CD4-positive, CD25-positive, alpha-beta regulatory T cell (primary cell): ENCODE data around the gene CMTM1. TPM values are rescaled to one million over a fixed set of nuclear protein-coding genes. Genes with fewer than 3 reads are reported as not detected.
"Not testable (repeated sequence)": the region's sequence is repeated elsewhere in the genome, so short reads cannot be mapped to it uniquely, and the experiment has no call there.

ENCODE experiments used
- ATAC-seq, 2 donors: fragments of 150-1000 bp; cut with Tn5 transposase; one replicate each; pipeline ENCODE4 v1.10.0; 2021; ENCODE audit warnings: low read depth in 2 of 2, moderate number of reproducible peaks in 2 of 2, moderate library complexity in 1 of 2
- DNase-seq, 3 donors: peaks; one replicate each; pipeline versions ENCODE4 v3.0.0 to v3.0.0-alpha.2; 2012 to 2022; ENCODE audit warnings: mixed read lengths in 1 of 3
- H3K27ac ChIP-seq: one replicate; pipeline ENCODE4 v1.7.0; 2013; ENCODE audit warnings: mild to moderate bottlenecking, low read length; ENCODE audit not compliant: insufficient read depth, poor library complexity, severe bottlenecking
- H3K27me3 ChIP-seq: one replicate; pipeline ENCODE4 v1.7.0; 2013; ENCODE audit warnings: low read length; ENCODE audit not compliant: control insufficient read depth, insufficient read depth
- H3K36me3 ChIP-seq: one replicate; pipeline ENCODE4 v1.7.0; 2013; ENCODE audit warnings: mild to moderate bottlenecking, low read length, moderate library complexity; ENCODE audit not compliant: control insufficient read depth, insufficient read depth
- H3K4me1 ChIP-seq: 2 replicates; pipeline ENCODE4 v1.7.0; 2013; ENCODE audit warnings: mild to moderate bottlenecking, low read length; ENCODE audit not compliant: insufficient read depth, control insufficient read depth, poor library complexity, severe bottlenecking
- H3K4me3 ChIP-seq: one replicate; pipeline ENCODE4 v1.7.0; 2013; ENCODE audit warnings: low read depth, mild to moderate bottlenecking, low read length, moderate library complexity
- H3K9me3 ChIP-seq, 2 experiments: 1 replicate in 1 of 2; 2 replicates in 1 of 2; pipeline ENCODE4 v1.7.0; 2013; ENCODE audit warnings: low read length in 2 of 2, mild to moderate bottlenecking in 1 of 2, moderate library complexity in 1 of 2; ENCODE audit not compliant: control insufficient read depth in 2 of 2
- H3K27ac Mint-ChIP-seq, 3 donors: one replicate each; pipeline ENCODE4 v1.8.0; 2020 to 2022; ENCODE audit warnings: mild to moderate bottlenecking in 3 of 3, mixed read lengths in 3 of 3, moderate library complexity in 2 of 3
- H3K27me3 Mint-ChIP-seq: one replicate; pipeline ENCODE4 v1.8.0; 2022; ENCODE audit warnings: mild to moderate bottlenecking, mixed read lengths
- H3K36me3 Mint-ChIP-seq: one replicate; pipeline ENCODE4 v1.8.0; 2020; ENCODE audit warnings: mixed read lengths
- H3K4me1 Mint-ChIP-seq, 4 donors: one replicate each; pipeline ENCODE4 v1.8.0; 2020 to 2022; ENCODE audit warnings: mixed read lengths in 4 of 4, mild to moderate bottlenecking in 1 of 4
- H3K4me3 Mint-ChIP-seq, 4 donors: one replicate each; pipeline ENCODE4 v1.8.0; 2020 to 2022; ENCODE audit warnings: mild to moderate bottlenecking in 4 of 4, mixed read lengths in 4 of 4, moderate library complexity in 3 of 4
- H3K9me3 Mint-ChIP-seq, 7 donors: one replicate each; pipeline ENCODE4 v1.8.0; 2020 to 2022; ENCODE audit warnings: mixed read lengths in 7 of 7, mild to moderate bottlenecking in 3 of 7, moderate library complexity in 2 of 7
- polyA plus RNA-seq, 4 donors: library from polyadenylated mRNA; unstranded; fragments of 300-500 nt; fragmentation: Illumina TruSeq; gene quantifications; one replicate each; pipeline ENCODE4 v1.2.3, GENCODE V29; 2021
- total RNA-seq: library from RNA; stranded (reverse); gene quantifications from one replicate; pipeline ENCODE4 v1.2.3, GENCODE V29; 2022

The CMTM1 gene
- total and polyA plus RNA-seq, 5 donors from 2014 or later = 0.26 to 3.2 (median 1.0) TPM

DNA sequence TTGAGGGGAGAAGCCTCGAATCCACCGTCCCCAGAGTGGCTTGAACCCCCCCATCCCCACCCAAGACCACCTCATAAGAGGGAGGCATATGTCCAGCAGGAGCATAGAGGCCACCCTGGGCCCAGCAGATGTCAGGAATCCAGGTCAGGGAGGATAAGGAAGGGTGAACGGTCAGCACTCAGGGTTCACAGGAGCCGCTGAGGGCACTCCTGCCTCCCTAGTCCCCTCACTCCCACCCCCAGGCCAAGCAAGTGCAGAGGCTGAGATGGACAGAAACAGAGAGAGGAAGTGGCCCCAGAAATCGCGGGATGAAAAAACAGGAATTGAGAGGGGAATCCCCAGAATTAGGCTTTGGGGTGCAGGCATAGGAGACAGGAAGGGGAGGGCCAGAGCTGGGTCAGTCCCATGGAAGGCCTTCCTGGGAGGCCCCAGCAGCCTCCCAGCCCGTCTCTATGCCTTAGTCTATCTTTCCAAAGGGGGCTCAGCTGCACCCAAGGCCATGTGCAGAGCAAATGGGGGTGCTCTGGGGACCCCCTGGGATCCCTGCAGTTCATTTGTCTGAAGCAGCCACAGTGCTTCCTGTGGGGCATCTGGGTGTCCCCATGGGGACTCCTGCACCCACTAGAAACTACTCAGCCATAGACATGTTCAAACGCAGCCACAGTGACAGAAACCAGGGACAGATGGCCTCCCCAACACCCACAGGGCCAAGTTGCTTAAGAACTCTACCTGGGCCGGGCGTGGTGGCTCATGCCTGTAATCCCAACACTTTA lies 39.9 kb downstream of the CMTM1 start:
- Mint-ChIP-seq H3K4me3 (peak overlapping the region; percentile 85 to 94 (median 91)), H3K4me1 (peaks cover 8 to 47% (median 27%) of the 10 kb centered on the region in 4 donors), H3K27ac (peak overlapping the region; percentile 75 to 95 (median 88)), H3K9me3 (peaks cover 0 to 6% (median 0%) of the 10 kb centered on the region in 7 donors), H3K27me3 (no peaks in the 10 kb centered on the region), H3K36me3 (no peaks in the 10 kb centered on the region)
- DNase-seq (peak in 1 of 3 donors; percentile 19), ATAC-seq (no peak)
- H3K9me3 ChIP-seq = no peaks in the 10 kb centered on the region
- peak overlapping the region; percentile 48 for H3K4me3 ChIP-seq
- H3K4me1 ChIP-seq = peaks cover 45% of the 10 kb centered on the region
- peaks cover 24% of the 10 kb centered on the region for H3K36me3 ChIP-seq
- H3K27ac ChIP-seq = peak overlapping the region; percentile 73
- no peaks in the 10 kb centered on the region for H3K27me3 ChIP-seq

GRCh38 chr16:66608241-66609138 lies 42.3 kb downstream of the CMTM1 start:
- Histone ChIP-seq H3K9me3 (no peaks in the 10 kb centered on the region), H3K4me3 (no peak overlapping the region), H3K27me3 (no peaks in the 10 kb centered on the region), H3K36me3 (peaks cover 47% of the 10 kb centered on the region), H3K4me1 (peaks cover 42% of the 10 kb centered on the region), H3K27ac (peak overlapping the region; percentile 36)
- peak; percentile 68 to 79 (median 73) for DNase-seq
- Mint-ChIP-seq H3K4me1 (peaks cover 8 to 41% (median 25%) of the 10 kb centered on the region in 4 donors), H3K4me3 (peak overlapping the region; percentile 28 to 93 (median 79)), H3K9me3 (peaks cover 0 to 6% (median 0%) of the 10 kb centered on the region in 7 donors), H3K27me3 (no peaks in the 10 kb centered on the region), H3K27ac (peak overlapping the region; percentile 49 to 93 (median 75)), H3K36me3 (peaks cover 3% of the 10 kb centered on the region)
- peak; percentile 35 to 46 for ATAC-seq

- H3K9me3 ChIP-seq = no peaks in the 10 kb centered on the region
- no peaks in the 10 kb centered on the region for H3K9me3 Mint-ChIP-seq
- ATAC-seq (no peak), DNase-seq (no peak)
- no peak overlapping the region for H3K27ac ChIP-seq
- H3K4me3 Mint-ChIP-seq = no peak overlapping the region
- peaks cover 36% of the 10 kb centered on the region for H3K4me1 ChIP-seq
- no peaks in the 10 kb centered on the region for H3K27me3 Mint-ChIP-seq
- H3K27me3 ChIP-seq = no peaks in the 10 kb centered on the region
- peak overlapping the region in 2 of 3 donors; percentile 26 to 49 for H3K27ac Mint-ChIP-seq
- peaks cover 3% of the 10 kb centered on the region for H3K36me3 Mint-ChIP-seq
- no peak overlapping the region for H3K4me3 ChIP-seq
- peaks cover 8 to 35% (median 19%) of the 10 kb centered on the region in 4 donors for H3K4me1 Mint-ChIP-seq
- H3K36me3 ChIP-seq = peaks cover 51% of the 10 kb centered on the region
These were observed 42.9 kb downstream of the CMTM1 start for GRCh38 chr16:66609139-66609510.

GRCh38 chr16:66610111-66610820 lies 44.0 kb downstream of the CMTM1 start:
- DNase-seq (no peak), ATAC-seq (no peak)
- H3K4me1 Mint-ChIP-seq = peaks cover 8 to 35% (median 19%) of the 10 kb centered on the region in 4 donors
- Histone ChIP-seq H3K27me3 (no peaks in the 10 kb centered on the region), H3K4me1 (peaks cover 34% of the 10 kb centered on the region), H3K27ac (no peak overlapping the region), H3K9me3 (no peaks in the 10 kb centered on the region), H3K4me3 (no peak overlapping the region), H3K36me3 (peaks cover 57% of the 10 kb centered on the region)
- H3K4me3 Mint-ChIP-seq = peak overlapping the region in 1 of 4 donors; percentile 67
- H3K27ac Mint-ChIP-seq = peak overlapping the region in 1 of 3 donors; percentile 51
- no peaks in the 10 kb centered on the region for H3K9me3 Mint-ChIP-seq
- no peaks in the 10 kb centered on the region for H3K27me3 Mint-ChIP-seq
- H3K36me3 Mint-ChIP-seq = peaks cover 3% of the 10 kb centered on the region

DNA sequence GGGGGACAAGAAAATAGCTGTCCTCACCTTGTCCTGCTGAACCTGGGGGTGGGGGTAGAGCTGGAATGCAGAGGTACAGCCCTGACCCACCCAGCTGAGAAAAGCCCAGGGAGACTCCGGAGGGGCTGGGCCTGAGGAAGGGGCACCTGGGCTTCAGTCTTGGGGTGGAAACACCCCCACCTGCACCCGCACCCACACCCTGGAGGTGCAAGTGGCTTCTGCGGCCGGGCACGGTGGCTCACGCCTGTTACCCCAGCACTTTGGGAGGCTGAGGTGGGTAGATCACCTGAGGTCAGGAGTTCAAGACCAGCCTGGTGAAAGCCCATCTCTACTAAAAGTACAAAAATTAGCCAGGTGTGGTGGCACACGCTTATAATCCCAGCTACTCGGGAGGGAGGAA lies 45.7 kb downstream of the CMTM1 start:
- H3K36me3 ChIP-seq = peaks cover 57% of the 10 kb centered on the region
- not testable (repeated sequence) for H3K27ac Mint-ChIP-seq

GRCh38 chr16:66612422-66612821 lies 46.2 kb downstream of the CMTM1 start:
- Histone ChIP-seq H3K36me3 (peaks cover 57% of the 10 kb centered on the region), H3K4me1 (peaks cover 15% of the 10 kb centered on the region), H3K27ac (no peak overlapping the region), H3K9me3 (no peaks in the 10 kb centered on the region), H3K4me3 (no peak overlapping the region), H3K27me3 (no peaks in the 10 kb centered on the region)
- ATAC-seq (no peak), DNase-seq (no peak)
- no peak overlapping the region for H3K4me3 Mint-ChIP-seq
- H3K27ac Mint-ChIP-seq = no peak overlapping the region
- H3K27me3 Mint-ChIP-seq = no peaks in the 10 kb centered on the region
- no peaks in the 10 kb centered on the region for H3K9me3 Mint-ChIP-seq
- H3K4me1 Mint-ChIP-seq = peaks cover 5 to 15% (median 9%) of the 10 kb centered on the region in 4 donors
- peaks cover 3% of the 10 kb centered on the region for H3K36me3 Mint-ChIP-seq

More for the DNA sequence above, 45.7 kb downstream of the CMTM1 start:
- H3K9me3 ChIP-seq, H3K27me3 Mint-ChIP-seq, H3K27me3 ChIP-seq, DNase-seq, H3K4me3 ChIP-seq, H3K9me3 Mint-ChIP-seq, ATAC-seq, H3K36me3 Mint-ChIP-seq, H3K4me3 Mint-ChIP-seq, H3K27ac ChIP-seq: not testable (repeated sequence)
- peaks cover 18% of the 10 kb centered on the region for H3K4me1 ChIP-seq
- peaks cover 5 to 20% (median 13%) of the 10 kb centered on the region in 4 donors for H3K4me1 Mint-ChIP-seq

GRCh38 chr16:66614161-66614802 lies 48.0 kb downstream of the CMTM1 start:
- Histone ChIP-seq H3K36me3 (peaks cover 51% of the 10 kb centered on the region), H3K27me3 (no peaks in the 10 kb centered on the region), H3K9me3 (no peaks in the 10 kb centered on the region), H3K4me1 (no peaks in the 10 kb centered on the region), H3K27ac (no peak overlapping the region), H3K4me3 (no peak overlapping the region)
- H3K4me1 Mint-ChIP-seq = peaks cover 0 to 2% (median 0%) of the 10 kb centered on the region in 4 donors
- peaks cover 3% of the 10 kb centered on the region for H3K36me3 Mint-ChIP-seq
- DNase-seq = no peak
- H3K4me3 Mint-ChIP-seq = no peak overlapping the region
- H3K27me3 Mint-ChIP-seq = no peaks in the 10 kb centered on the region
- H3K9me3 Mint-ChIP-seq = no peaks in the 10 kb centered on the region
- ATAC-seq = no peak
- peak overlapping the region in 1 of 3 donors; percentile 54 for H3K27ac Mint-ChIP-seq
